HG03064 (cell line): Measurements from ENCODE around the gene SCYGR1.
"Not testable (repeated sequence)": the region's sequence is repeated elsewhere in the genome, so short reads cannot be mapped to it uniquely, and the experiment has no call there.

Experiments
- ATAC-seq: cut with Tn5 transposase; IDR thresholded peaks from one replicate; pipeline ENCODE4 v1.9.1; 2021; ENCODE audit warnings: low read depth; ENCODE audit not compliant: unreplicated experiment

Gene SCYGR1, protein sequence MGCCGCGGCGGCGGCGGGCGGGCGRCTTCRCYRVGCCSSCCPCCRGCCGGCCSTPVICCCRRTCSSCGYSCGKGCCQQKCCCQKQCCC

GRCh38 chr2:227387583-227387982 is at the start of gene SCYGR1:
Gene SCYGR1, minus strand, starts transcription at chr2:227387949. Its CDS starts 0 bp downstream, at chr2:227387949.
- ATAC-seq: not testable (repeated sequence)

- ATAC-seq: no peak
Observed at GRCh38 chr2:227436436-227437174, 48.9 kb upstream of the SCYGR1 start.

GRCh38 chr2:227433171-227433570 is 45.4 kb upstream of the SCYGR1 start:
- ATAC-seq: no peak

GRCh38 chr2:227430639-227431038 is 42.9 kb upstream of the SCYGR1 start:
- no peak for ATAC-seq

DNA sequence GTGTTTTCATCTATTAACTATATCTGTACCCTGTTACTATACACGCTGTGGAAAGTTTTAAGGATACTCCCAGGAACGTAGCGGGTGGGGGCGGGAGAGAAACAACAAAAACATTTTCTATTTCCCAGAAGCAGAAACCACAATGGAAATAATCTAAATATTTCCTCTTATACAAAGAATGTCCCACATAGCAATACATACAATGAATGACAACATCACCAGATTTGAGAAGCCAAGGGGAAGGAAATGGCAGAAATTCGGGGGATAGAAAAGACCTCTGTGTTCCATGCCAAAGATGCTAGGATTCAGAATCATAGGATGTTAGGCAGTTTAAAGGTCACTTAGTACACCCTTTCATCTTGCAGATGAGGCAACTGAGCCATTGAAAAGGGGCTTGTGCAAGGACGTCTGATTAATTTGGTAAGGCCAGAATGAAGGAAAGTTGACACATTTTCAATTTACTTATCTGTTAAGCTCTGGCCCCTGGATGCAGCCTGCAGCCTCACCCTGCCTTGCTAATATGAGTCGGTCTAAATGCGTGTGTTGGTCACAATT is 41.1 kb upstream of the SCYGR1 start:
- no peak for ATAC-seq

- no peak for ATAC-seq
Observed at GRCh38 chr2:227423656-227424499, 36.1 kb upstream of the SCYGR1 start.

DNA sequence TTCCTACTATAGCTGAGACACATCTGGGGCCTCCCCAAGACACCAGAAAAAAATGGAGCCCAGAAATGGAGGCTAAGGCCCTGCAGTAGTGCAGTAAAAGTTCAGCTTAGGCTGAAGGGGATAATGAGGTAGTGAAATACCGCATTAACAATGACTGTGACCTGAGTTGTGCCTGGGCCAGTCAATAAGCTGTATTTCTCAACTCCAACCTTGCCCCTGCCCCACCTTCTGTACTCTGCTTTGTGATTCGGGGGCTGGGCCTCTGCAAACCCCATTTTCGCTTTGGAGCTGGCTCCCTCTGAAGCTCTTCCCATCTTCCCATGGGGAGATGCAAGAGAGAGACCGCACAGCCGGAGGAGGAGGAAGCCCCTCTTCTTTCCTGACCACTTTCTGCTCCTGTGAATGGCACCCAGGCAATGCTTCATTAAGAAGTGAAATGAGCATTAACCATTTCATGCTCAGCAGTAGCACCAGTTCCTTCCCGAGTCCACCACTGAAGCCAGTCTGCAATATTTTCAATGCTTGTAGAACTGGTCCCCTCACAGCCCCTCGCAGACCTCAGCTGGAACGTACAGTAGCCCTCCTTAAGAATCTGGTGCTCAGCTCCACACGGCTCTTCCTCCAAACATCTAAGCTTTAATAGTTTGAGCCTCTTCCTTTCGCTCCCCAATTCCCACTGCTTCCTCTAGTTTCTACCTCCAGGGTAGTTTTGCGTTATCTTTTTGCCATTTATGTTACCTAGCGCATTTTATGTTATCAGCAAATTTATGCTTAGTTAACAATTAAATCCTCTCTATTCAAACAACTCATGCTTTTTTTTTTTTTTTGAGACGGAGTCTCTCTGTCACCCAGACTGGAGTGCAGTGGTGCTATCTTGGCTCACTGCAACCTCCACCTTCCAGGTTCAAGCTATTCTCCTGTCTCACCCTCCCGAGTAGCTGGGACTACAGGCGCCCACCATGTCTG is 32.6 kb upstream of the SCYGR1 start:
- ATAC-seq: no peak

DNA sequence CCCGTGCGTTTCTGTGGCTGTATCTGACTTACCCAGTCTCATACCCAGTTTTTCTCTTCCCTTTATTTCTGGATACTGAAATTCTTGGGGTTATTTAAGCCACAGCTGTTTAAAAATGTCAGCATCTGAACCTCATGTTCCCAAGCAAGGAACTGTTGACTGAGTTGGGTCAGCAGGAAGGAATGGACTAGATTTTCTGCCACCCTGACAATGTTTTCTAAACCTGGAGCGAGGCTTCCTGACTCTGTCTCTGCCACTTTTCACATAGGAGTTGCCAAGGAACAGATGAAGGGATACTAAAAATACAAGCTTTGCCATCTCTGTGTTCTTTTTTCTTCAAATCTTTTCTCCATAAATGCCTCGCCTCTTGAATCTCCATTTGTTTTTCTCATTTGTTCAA is 29.0 kb upstream of the SCYGR1 start:
- no peak for ATAC-seq

GRCh38 chr2:227415538-227416424 is 28.0 kb upstream of the SCYGR1 start:
- ATAC-seq: peak; percentile 34

DNA sequence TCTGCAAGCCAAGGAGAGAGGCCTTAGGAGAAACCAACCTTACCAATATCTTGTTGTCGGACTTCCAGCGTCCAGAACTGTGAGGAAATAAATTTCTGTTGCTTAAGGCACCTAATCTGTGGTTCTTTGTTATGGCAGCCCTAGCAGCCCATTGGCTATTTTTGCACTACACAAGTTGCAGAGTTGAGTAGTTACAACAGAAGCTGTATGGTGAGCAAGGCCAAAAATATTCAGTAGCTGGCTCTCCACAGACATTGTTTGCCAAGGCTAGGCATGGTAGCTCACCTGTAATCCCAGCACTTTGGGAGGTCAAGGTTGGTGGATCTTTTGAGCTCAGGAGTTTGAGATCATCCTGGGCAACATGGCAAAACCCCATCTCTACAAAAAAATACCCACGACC is 27.1 kb upstream of the SCYGR1 start:
- ATAC-seq: no peak

- no peak for ATAC-seq
Observed at GRCh38 chr2:227413371-227413770, 25.6 kb upstream of the SCYGR1 start.

DNA sequence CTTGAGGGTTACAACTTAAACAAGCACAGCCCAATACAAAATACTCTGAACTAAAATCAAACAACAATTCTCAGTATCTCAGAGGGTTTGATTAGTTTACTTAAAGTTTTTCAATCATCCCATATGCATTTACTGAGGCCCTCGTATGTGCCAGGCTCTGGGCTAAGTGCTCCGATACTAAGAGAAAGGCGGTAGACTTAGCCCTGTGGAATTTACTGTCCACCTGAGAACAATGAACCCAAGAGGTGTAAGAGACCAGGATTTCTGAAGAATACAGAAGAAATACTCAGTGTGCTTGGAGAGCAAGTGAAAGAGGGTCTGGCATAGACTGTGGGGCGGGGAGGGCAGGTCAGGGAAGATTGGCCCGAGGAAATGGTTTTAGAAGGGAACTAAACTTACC is 25.1 kb upstream of the SCYGR1 start:
- no peak for ATAC-seq

GRCh38 chr2:227411990-227412350 is 24.2 kb upstream of the SCYGR1 start:
- ATAC-seq: no peak

DNA sequence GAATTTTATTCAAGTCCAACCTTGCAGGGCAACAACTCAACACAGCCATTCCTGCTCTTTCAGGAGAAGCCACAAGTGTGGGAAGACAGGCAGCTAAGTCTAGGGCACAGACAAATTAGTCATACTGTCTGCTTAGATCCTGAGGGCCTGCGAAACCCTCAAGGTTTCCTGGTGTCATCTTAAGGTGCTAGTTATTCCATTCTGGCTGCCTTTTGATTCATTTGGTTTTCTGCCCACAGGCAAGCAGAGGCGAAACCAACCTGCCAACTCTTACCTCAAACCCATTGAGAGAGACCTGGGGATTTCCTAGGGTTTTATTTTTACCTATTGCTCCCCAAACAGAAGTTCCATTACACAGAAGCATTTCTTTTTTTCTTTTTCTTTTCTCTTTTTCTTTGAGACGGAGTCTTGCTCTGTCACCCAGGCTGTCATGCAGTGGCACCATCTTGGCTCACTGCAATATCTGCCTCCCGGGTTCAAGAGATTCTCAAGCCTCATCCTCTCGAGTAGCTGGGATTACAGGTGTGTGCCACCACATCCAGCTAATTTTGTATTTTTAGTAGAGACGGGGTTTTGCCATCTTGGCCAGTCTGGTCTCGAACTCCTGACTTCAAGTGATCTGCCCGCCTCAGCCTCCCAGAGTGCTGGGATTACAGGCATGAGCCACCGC is 23.7 kb upstream of the SCYGR1 start:
- ATAC-seq: peak; percentile 69

- no peak for ATAC-seq
Observed at GRCh38 chr2:227410191-227410590, 22.4 kb upstream of the SCYGR1 start.

DNA sequence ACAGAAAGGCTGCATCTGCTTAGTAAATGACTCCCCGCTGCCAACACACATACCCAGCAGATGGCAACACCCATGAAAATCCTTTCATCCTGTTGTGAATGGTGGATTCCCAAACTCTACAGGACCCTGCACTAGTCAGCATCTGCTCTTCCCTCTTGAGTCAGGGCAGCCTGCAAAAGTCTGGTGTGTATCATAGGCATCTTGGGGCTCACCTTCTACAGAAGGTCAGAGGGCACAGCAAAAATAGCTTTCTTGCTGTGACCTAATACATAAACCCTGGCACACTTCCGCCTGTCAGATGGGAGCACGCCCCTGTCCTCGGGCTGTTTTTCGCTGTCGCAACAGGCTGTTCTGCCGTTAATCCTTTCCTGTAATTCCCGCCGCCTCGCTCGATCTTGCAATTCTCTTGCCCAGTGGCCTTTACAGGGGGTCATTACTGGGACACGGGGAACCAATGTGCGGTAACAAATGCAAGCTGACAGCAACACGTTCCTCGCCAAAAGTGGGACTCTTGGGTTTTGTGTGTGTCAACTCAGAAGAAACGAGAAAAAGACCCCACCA is 19.9 kb upstream of the SCYGR1 start:
- ATAC-seq: no peak

DNA sequence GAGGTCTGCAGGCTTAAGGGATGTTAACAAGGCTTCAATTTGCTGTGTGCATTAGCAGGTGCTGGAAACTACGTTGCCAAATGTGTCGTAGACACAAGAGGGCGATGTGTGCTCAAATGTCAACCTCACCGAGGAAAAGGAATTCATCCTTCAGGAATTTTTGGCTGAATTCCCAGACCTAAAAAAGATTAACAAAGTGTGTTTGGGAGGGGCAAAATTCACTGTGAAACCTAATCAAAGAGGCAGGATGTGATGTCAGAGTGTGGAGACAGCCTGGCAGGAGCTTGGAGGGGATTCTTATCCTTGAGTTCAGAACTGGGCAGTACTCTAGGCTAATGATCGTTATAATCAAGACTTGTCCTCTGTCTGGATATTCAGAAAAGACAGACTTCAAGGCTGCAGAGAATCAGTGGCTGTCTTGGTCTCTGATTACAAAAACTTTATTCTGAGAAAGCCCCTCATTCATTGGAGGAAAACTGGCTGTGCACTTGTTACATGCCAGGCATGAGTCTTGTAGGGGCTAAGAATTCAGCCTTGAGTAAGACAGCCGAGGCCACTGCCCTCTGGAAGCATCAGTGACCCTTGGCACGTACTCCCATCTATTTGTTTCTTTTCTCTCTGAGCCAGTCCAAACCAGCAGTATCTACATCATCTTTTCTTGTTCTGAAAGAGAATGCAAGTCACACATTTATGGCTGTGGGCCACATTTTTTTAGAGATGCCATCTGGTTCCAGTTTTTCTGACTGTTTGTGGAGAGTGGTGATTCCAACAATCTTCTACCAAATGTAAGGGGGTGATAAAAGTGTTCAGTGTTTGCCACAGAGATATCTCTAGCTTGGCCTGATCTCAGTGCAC is 18.7 kb upstream of the SCYGR1 start:
- no peak for ATAC-seq
